B cell (primary cell): ENCODE results near the gene PRSS38. TPM values are rescaled to one million over a fixed set of nuclear protein-coding genes. Genes with fewer than 3 reads are reported as not detected.

Source experiments
- ATAC-seq: fragments of 200-7000 bp; cut with Tn5 transposase; one replicate; pipeline ENCODE4 v1.10.0; 2021; ENCODE audit warnings: low read depth, mild to moderate bottlenecking, moderate number of reproducible peaks, moderate library complexity
- CTCF ChIA-PET: fragments of 350-600 bp; sonication (Branson Sonifier 250); formaldehyde crosslinking; loops from one replicate; lab custom pipeline; 2021; ENCODE audit warnings: antibody characterized with exemption, inconsistent platforms; lab: Charles Lee
- POLR2A ChIA-PET: fragments of 350-600 bp; sonication (Branson Sonifier 250); formaldehyde crosslinking; loops from one replicate; lab custom pipeline; 2021; ENCODE audit warnings: antibody characterized with exemption; lab: Charles Lee
- DNase-seq: peaks from one replicate; pipeline ENCODE4 v3.0.0; 2013
- H2AFZ ChIP-seq: 2 replicates; pipeline ENCODE4 v1.6.1; 2012; ENCODE audit warnings: mild to moderate bottlenecking, low read depth, low read length; ENCODE audit not compliant: insufficient read depth, poor library complexity, severe bottlenecking
- H3K27ac ChIP-seq, 2 donors: 1 replicate in 1 of 2; 2 replicates in 1 of 2; pipeline ENCODE4 v1.5.1; 2012 to 2013; ENCODE audit warnings: low read length in 2 of 2, mild to moderate bottlenecking in 2 of 2, moderate library complexity in 1 of 2
- H3K27me3 ChIP-seq, 4 experiments: fragments of 200-600 bp in 1 of 4; sonication (generic) in 1 of 4; replicated peaks in 1 of 4; 1 replicate in 2 of 4; 2 replicates in 2 of 4; pipeline versions ENCODE4 v1.6.1 to v1.7.0; 2013 to 2016; ENCODE audit warnings: low read length in 3 of 4, mild to moderate bottlenecking in 2 of 4, mixed read lengths in 1 of 4, moderate library complexity in 1 of 4; ENCODE audit not compliant: insufficient read depth in 4 of 4, control insufficient read depth in 3 of 4; ENCODE audit errors: control extremely low read depth in 1 of 4
- H3K36me3 ChIP-seq, 2 experiments: replicated peaks in 1 of 2; 1 replicate in 1 of 2; 2 replicates in 1 of 2; pipeline versions ENCODE4 v1.6.1 to v1.7.1; 2013; ENCODE audit warnings: low read length in 1 of 2; ENCODE audit not compliant: insufficient read depth in 2 of 2, control insufficient read depth in 1 of 2; ENCODE audit errors: control extremely low read depth in 1 of 2, extremely low read depth in 1 of 2
- H3K4me1 ChIP-seq, 2 donors: fragments of 200-600 bp in 1 of 2; sonication (generic) in 1 of 2; 1 replicate in 1 of 2; 2 replicates in 1 of 2; pipeline versions ENCODE4 v1.5.1 to v1.6.1; 2013 to 2017; ENCODE audit warnings: low read length in 2 of 2; ENCODE audit not compliant: control insufficient read depth in 2 of 2, insufficient read depth in 2 of 2
- H3K4me2 ChIP-seq: replicated peaks from 2 replicates; pipeline ENCODE3; 2012; ENCODE audit warnings: mild to moderate bottlenecking, low read depth, low read length; ENCODE audit not compliant: poor library complexity, severe bottlenecking
- H3K4me3 ChIP-seq, 5 experiments: fragments of 200-600 bp in 1 of 5; sonication (generic) in 1 of 5; 1 replicate in 3 of 5; 2 replicates in 2 of 5; pipeline versions ENCODE4 v1.5.1 to v1.7.0; 2011 to 2016; ENCODE audit warnings: low read length in 4 of 5, mild to moderate bottlenecking in 4 of 5, low read depth in 2 of 5, control low read depth in 1 of 5, moderate library complexity in 1 of 5; ENCODE audit not compliant: insufficient read depth in 1 of 5; ENCODE audit errors: control extremely low read depth in 1 of 5, extremely low read depth in 1 of 5
- H3K79me2 ChIP-seq: fragments of 200-600 bp; sonication (generic); one replicate; pipeline ENCODE4 v1.6.0; 2016; ENCODE audit warnings: low read length; ENCODE audit not compliant: control insufficient read depth, insufficient read depth
- H3K9ac ChIP-seq: fragments of 200-600 bp; sonication (generic); 2 replicates; pipeline ENCODE4 v1.6.1; 2017; ENCODE audit warnings: mild to moderate bottlenecking, low read length, moderate library complexity
- H3K9me3 ChIP-seq, 3 donors: one replicate each; pipeline versions ENCODE4 v1.6.1 to v1.7.1; 2013; ENCODE audit warnings: low read length in 2 of 3; ENCODE audit not compliant: control insufficient read depth in 2 of 3, insufficient read depth in 1 of 3; ENCODE audit errors: control extremely low read depth in 1 of 3
- H4K20me1 ChIP-seq: 2 replicates; pipeline ENCODE4 v1.6.0; 2012; ENCODE audit warnings: mild to moderate bottlenecking, low read length; ENCODE audit not compliant: insufficient read depth, control insufficient read depth, poor library complexity, severe bottlenecking
- H3K27ac Mint-ChIP-seq: one replicate; pipeline ENCODE4 v1.8.0; 2021; ENCODE audit warnings: mixed read lengths
- H3K27me3 Mint-ChIP-seq: one replicate; pipeline ENCODE4 v1.8.0; 2021; ENCODE audit warnings: mixed read lengths
- H3K4me1 Mint-ChIP-seq: one replicate; pipeline ENCODE4 v1.8.0; 2021; ENCODE audit warnings: mixed read lengths
- H3K4me3 Mint-ChIP-seq: one replicate; pipeline ENCODE4 v1.8.0; 2021; ENCODE audit warnings: mixed read lengths
- H3K9me3 Mint-ChIP-seq: one replicate; pipeline ENCODE4 v1.8.0; 2022; ENCODE audit warnings: mixed read lengths; ENCODE audit not compliant: insufficient read depth
- EZH2 ChIP-seq: IDR thresholded peaks from 2 replicates; pipeline ENCODE4 v1.6.1; 2012; ENCODE audit warnings: borderline replicate concordance, low read depth, mild to moderate bottlenecking, moderate library complexity, low read length; ENCODE audit not compliant: insufficient read depth, poor library complexity, severe bottlenecking
- WGBS: methylation state at CpG from one replicate; pipeline ENCODE4 v1.1.5; 2013; ENCODE audit warnings: missing lambda C conversion rate; ENCODE audit not compliant: insufficient coverage; 5-methylcytosine and 5-hydroxymethylcytosine counted together
- intact Hi-C: fragments of 100-400 bp; cut with micrococcal nuclease; formaldehyde crosslinking; loops from one replicate; pipeline ENCODE4 v1.10.0; 2022
- polyA plus RNA-seq: library from polyadenylated mRNA; depleted of rRNA; stranded (reverse); fragments of >200 nt; gene quantifications from 2 replicates; pipeline ENCODE4 v1.2.3, GENCODE V29; 2012
- total RNA-seq, 2 donors: library from RNA; stranded (reverse); fragments of 120-200 nt in 1 of 2; gene quantifications; 1 replicate in 1 of 2; 2 replicates in 1 of 2; pipeline versions ENCODE4 v1.2.3 to v1.2.4, GENCODE V29; 2013 to 2022
- TF ChIP-seq, protein P1 (sequence below): fragments of 200-600 bp; IDR thresholded peaks from one replicate; pipeline ENCODE4 v1.8.0; 2022; ENCODE audit warnings: antibody characterized with exemption, mild to moderate bottlenecking

The PRSS38 gene
- total and polyA plus RNA-seq, 2 donors (not counting 1 experiment from before 2014, with no cell fraction given): not detected

DNA sequence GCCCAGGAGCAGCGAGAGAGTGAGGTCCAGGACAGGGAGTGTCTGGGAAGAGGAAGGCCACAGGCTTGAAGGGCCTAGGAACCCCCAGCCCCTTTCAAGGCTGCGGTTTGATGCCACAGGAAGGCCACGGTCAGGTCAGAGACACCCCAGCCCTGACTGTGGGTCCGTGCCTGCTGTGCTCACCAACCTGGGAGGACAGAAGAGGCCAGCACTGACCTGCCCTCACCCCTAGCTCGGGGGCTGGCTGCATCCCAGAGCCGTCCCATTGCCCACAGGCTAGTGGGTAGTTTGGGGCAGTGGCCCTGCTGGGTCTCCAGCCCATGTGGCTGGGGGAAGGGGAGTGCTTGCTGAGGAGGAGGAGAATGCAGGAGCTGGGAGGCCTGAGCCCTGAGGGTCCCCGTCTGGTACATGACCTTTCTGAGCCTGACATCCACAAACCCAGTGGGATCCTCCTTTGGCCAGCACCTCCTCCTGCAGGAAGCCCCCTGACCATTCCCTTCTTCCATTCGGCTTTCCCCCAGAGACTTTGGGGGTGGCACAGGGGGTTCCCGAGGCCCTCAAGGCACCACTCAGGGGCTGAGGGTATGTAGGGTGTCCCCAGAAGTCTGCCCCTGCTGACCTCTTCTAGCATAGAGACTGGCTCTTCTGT, 77.9 kb downstream of the PRSS38 start:
- H3K79me2 ChIP-seq: no peaks in the 10 kb centered on the region
- no peaks in the 10 kb centered on the region for H3K36me3 ChIP-seq
- H3K9me3 Mint-ChIP-seq: no peaks in the 10 kb centered on the region
- TF ChIP-seq, protein P1, sequence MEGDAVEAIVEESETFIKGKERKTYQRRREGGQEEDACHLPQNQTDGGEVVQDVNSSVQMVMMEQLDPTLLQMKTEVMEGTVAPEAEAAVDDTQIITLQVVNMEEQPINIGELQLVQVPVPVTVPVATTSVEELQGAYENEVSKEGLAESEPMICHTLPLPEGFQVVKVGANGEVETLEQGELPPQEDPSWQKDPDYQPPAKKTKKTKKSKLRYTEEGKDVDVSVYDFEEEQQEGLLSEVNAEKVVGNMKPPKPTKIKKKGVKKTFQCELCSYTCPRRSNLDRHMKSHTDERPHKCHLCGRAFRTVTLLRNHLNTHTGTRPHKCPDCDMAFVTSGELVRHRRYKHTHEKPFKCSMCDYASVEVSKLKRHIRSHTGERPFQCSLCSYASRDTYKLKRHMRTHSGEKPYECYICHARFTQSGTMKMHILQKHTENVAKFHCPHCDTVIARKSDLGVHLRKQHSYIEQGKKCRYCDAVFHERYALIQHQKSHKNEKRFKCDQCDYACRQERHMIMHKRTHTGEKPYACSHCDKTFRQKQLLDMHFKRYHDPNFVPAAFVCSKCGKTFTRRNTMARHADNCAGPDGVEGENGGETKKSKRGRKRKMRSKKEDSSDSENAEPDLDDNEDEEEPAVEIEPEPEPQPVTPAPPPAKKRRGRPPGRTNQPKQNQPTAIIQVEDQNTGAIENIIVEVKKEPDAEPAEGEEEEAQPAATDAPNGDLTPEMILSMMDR: no peak
- TF ChIP-seq EZH2: no peak
- H4K20me1 ChIP-seq: no peaks in the 10 kb centered on the region
- no peak overlapping the region for H3K4me3 ChIP-seq
- DNase-seq (no peak), ATAC-seq (no peak)
- H3K4me3 Mint-ChIP-seq: no peak overlapping the region
- no peak overlapping the region for H2AFZ ChIP-seq
- H3K9me3 ChIP-seq: no peaks in the 10 kb centered on the region
- no peak overlapping the region for H3K27ac ChIP-seq
- POLR2A ChIA-PET: no interaction called here
- no peak overlapping the region for H3K27ac Mint-ChIP-seq
- 86% methylated on average over 8 of the region's 9 CpGs for WGBS
- H3K4me1 Mint-ChIP-seq: no peaks in the 10 kb centered on the region
- H3K4me1 ChIP-seq: no peaks in the 10 kb centered on the region
- H3K9ac ChIP-seq: no peak overlapping the region
- intact Hi-C loops: no loop called here
- no peaks in the 10 kb centered on the region for H3K27me3 ChIP-seq
- H3K27me3 Mint-ChIP-seq: no peaks in the 10 kb centered on the region
- CTCF ChIA-PET: no interaction called here
- no peak overlapping the region for H3K4me2 ChIP-seq

DNA sequence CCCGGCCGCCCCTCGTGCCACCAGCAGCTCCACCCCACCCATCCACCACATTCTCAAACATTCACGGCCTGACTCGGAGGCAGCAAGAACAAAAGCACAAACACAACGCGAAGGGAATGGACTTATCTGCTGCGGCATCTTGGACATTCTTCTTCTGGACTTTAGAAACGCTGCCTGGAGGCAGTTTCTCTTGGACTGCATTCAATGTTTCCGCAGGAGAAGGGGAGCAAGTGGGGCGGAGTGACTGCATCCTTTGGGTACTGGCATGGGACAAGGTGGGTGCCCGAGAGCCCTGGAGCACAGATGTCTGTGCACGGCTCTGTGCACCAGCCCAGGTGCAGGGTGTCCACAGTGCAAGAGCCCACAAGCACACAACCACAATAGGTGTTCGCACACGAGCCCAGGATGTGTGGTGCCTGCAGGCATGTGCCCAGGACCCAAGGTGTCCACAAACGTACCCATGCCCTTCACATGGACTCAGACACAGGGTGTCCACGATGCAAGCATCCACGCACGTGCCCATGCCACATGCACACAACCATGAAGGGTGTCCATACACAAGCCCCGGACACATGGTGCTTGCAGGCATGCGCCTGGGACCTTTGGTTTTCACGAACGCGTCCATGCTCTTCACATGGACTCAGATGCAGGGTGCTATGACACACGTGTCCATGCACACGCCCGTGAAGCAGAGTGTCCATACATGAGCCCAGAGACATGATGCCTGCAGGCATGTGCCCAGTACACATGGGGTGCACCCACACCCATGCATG, 78.7 kb downstream of the PRSS38 start:
- no peak overlapping the region for H3K9ac ChIP-seq

More for the DNA sequence above, 78.7 kb downstream of the PRSS38 start:
- Histone ChIP-seq H3K36me3 (no peaks in the 10 kb centered on the region), H2AFZ (no peak overlapping the region), H3K4me1 (no peaks in the 10 kb centered on the region), H3K4me3 (no peak overlapping the region), H3K9me3 (no peaks in the 10 kb centered on the region), H4K20me1 (no peaks in the 10 kb centered on the region), H3K79me2 (no peaks in the 10 kb centered on the region), H3K27ac (no peak overlapping the region), H3K4me2 (no peak overlapping the region), H3K27me3 (no peaks in the 10 kb centered on the region)
- Mint-ChIP-seq H3K4me3 (no peak overlapping the region), H3K27me3 (no peaks in the 10 kb centered on the region), H3K4me1 (no peaks in the 10 kb centered on the region), H3K27ac (no peak overlapping the region), H3K9me3 (no peaks in the 10 kb centered on the region)
- ATAC-seq (no peak), DNase-seq (no peak)
- POLR2A ChIA-PET: no interaction called here
- TF ChIP-seq EZH2: no peak
- TF ChIP-seq, protein P1: no peak
- CTCF ChIA-PET: no interaction called here
- intact Hi-C loops: no loop called here
- WGBS: 89% methylated on average over 27 of the region's 27 CpGs
